Nephron progenitor cell (in vitro differentiated cells): Measurements from ENCODE around the gene MAP2K5.

Experiments used
- DNase-seq: peaks from one replicate; pipeline ENCODE4 v3.0.0; 2021
- H3K27ac Mint-ChIP-seq: 2 replicates; pipeline ENCODE4 v1.8.0; 2021; ENCODE audit warnings: mild to moderate bottlenecking, moderate library complexity, mixed read lengths
- H3K27me3 Mint-ChIP-seq: 2 replicates; pipeline ENCODE4 v1.8.0; 2021; ENCODE audit warnings: mild to moderate bottlenecking, low read depth, mixed read lengths; ENCODE audit not compliant: poor library complexity
- H3K36me3 Mint-ChIP-seq: 2 replicates; pipeline ENCODE4 v1.8.0; 2021; ENCODE audit warnings: low read depth, mixed read lengths
- H3K4me1 Mint-ChIP-seq: 2 replicates; pipeline ENCODE4 v1.8.0; 2021; ENCODE audit warnings: mixed read lengths
- H3K4me3 Mint-ChIP-seq: 2 replicates; pipeline ENCODE4 v1.8.0; 2021; ENCODE audit warnings: mild to moderate bottlenecking, moderate library complexity, mixed read lengths
- H3K9me3 Mint-ChIP-seq: 2 replicates; pipeline ENCODE4 v1.8.0; 2021; ENCODE audit warnings: mild to moderate bottlenecking, moderate library complexity, mixed read lengths
- TF ChIP-seq, protein P1 (sequence below): fragments of 200-600 bp; sonication (generic); IDR thresholded peaks from 2 replicates; pipeline ENCODE4 v1.5.0; 2021; ENCODE audit warnings: antibody characterized with exemption

The MAP2K5 gene

DNA sequence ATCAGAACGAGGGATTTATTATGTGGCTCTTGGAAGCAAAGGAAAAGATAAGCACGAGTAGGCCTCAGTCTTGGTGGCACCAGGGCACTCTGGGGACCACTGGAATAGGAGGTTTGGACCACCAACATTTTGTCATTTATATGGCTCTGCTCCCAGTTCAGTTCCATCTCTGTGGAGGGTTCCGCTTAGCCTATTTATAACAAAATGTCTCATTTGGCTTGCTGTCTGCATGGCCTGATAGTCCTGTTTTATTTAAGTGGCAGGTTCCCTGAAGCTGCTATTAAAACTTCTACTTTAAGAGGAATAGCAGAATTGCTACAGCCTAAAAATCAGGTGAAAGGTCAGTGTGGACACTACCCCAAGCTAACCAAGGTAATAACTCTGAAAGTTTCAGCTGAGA is 27.2 kb downstream of the MAP2K5 start:
- peak overlapping the region; percentile 24 for H3K27ac Mint-ChIP-seq
- peaks cover 54% of the 10 kb centered on the region for H3K4me1 Mint-ChIP-seq
- TF ChIP-seq, protein P1, sequence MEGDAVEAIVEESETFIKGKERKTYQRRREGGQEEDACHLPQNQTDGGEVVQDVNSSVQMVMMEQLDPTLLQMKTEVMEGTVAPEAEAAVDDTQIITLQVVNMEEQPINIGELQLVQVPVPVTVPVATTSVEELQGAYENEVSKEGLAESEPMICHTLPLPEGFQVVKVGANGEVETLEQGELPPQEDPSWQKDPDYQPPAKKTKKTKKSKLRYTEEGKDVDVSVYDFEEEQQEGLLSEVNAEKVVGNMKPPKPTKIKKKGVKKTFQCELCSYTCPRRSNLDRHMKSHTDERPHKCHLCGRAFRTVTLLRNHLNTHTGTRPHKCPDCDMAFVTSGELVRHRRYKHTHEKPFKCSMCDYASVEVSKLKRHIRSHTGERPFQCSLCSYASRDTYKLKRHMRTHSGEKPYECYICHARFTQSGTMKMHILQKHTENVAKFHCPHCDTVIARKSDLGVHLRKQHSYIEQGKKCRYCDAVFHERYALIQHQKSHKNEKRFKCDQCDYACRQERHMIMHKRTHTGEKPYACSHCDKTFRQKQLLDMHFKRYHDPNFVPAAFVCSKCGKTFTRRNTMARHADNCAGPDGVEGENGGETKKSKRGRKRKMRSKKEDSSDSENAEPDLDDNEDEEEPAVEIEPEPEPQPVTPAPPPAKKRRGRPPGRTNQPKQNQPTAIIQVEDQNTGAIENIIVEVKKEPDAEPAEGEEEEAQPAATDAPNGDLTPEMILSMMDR, result no peak
- H3K36me3 Mint-ChIP-seq, result peaks cover 41% of the 10 kb centered on the region
- no peaks in the 10 kb centered on the region for H3K27me3 Mint-ChIP-seq
- H3K9me3 Mint-ChIP-seq, result peaks cover 6% of the 10 kb centered on the region
- DNase-seq, result no peak
- H3K4me3 Mint-ChIP-seq, result no peak overlapping the region

DNA sequence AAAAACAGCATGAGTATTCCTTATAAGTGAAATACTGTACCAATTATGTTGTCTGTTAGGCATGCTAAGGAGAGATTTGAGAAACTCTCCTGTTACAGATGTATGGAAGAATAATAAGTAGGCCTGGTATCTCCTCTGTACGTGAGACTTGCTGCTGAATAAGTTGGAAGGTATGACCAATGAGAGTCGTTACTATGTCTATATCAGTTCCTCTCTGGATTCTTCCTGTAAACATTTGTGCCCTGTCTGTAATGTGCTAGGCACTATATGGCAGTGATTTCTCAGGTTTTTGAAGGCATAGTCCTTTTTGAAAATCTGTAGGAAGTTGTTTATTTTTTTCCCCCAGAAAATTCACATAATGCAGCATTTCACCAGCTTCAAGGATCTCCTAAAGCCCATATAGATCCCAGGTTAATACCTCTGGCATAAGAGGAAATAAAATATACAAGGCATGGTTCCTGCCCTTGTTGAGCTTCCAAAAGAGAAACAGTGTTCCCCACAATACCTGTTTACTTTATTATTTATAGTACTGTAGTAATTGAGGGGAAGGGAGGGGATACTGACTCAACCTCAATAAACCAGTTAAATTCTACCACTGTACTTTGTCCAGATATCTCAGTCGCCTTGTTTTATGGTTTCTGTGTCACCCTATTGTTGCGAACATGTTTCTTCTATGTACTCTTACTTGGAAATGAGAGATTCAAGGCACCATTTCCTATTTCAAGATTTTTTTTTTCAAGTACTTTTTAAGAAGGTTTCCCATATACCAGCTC is 28.6 kb downstream of the MAP2K5 start:
- peaks cover 68% of the 10 kb centered on the region for H3K4me1 Mint-ChIP-seq

DNA sequence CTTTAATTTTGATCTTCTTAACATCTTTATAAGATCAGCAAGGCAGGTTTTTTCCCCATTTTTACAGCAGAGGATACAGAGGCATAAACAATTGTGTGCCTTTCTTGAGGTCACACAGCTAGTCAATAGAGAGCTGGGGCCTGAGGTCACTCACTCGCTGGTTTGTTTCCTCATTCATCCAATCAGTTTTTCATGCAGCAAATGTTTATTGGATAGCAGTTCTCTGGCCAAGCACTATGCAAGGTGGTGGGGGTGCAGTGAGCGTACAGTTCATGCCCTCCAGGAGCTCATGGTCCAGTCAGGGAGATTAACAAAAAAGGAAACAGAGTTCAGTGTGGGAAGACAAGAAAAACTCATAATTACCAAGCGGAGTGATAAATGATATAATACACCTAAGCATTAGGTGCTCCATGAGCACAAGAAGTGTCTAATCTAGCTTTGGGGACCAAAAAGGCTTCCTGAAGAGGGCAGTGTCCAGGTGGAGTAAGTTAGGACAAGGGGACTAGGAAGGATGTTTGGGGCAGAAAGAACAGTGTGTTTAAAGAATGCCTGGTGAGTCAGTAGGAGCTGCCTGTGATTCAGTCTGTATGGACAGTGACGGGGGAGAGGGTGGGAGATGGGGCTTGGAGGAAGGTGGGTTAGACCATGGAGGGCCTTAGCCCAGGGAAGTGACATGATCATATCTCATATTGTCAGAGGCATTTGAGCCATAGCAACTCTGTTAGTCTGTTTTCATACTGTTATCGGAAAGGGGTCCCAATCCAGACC is 29.3 kb downstream of the MAP2K5 start:
- Mint-ChIP-seq H3K4me3 (no peak overlapping the region), H3K27ac (peak overlapping the region; percentile 40), H3K27me3 (no peaks in the 10 kb centered on the region), H3K9me3 (peaks cover 6% of the 10 kb centered on the region), H3K36me3 (peaks cover 28% of the 10 kb centered on the region), H3K4me1 (peaks cover 72% of the 10 kb centered on the region)
- TF ChIP-seq, protein P1, result no peak
- DNase-seq, result no peak

More for the DNA sequence above, 28.6 kb downstream of the MAP2K5 start:
- H3K36me3 Mint-ChIP-seq, result peaks cover 32% of the 10 kb centered on the region
- H3K27me3 Mint-ChIP-seq, result no peaks in the 10 kb centered on the region
- H3K27ac Mint-ChIP-seq, result no peak overlapping the region
- TF ChIP-seq, protein P1, result no peak
- H3K4me3 Mint-ChIP-seq, result no peak overlapping the region
- peaks cover 6% of the 10 kb centered on the region for H3K9me3 Mint-ChIP-seq
- DNase-seq, result no peak

DNA sequence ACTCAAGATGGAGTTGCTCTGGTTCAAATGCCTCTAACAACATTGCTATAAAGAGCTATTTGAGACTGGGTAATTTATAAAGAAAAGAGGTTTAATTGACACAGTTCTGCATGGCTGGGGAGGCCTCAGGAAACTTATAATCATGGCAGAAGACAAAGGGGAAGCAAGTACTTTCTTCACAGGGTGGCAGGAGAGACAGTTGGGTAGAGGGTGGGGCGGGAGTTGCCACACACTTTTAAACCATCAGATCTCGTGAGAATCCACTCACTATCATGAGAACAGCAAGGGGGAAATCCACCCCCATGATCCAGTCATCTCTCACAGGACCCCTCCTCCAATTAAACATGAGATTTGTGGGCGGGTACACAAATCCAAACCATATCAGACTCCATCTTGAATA is 30.7 kb downstream of the MAP2K5 start:
- peaks cover 74% of the 10 kb centered on the region for H3K4me1 Mint-ChIP-seq
- no peak overlapping the region for H3K4me3 Mint-ChIP-seq
- no peaks in the 10 kb centered on the region for H3K9me3 Mint-ChIP-seq
- peak overlapping the region; percentile 14 for H3K27ac Mint-ChIP-seq
- H3K36me3 Mint-ChIP-seq, result peaks cover 24% of the 10 kb centered on the region
- DNase-seq, result no peak
- TF ChIP-seq, protein P1, result no peak
- no peaks in the 10 kb centered on the region for H3K27me3 Mint-ChIP-seq

DNA sequence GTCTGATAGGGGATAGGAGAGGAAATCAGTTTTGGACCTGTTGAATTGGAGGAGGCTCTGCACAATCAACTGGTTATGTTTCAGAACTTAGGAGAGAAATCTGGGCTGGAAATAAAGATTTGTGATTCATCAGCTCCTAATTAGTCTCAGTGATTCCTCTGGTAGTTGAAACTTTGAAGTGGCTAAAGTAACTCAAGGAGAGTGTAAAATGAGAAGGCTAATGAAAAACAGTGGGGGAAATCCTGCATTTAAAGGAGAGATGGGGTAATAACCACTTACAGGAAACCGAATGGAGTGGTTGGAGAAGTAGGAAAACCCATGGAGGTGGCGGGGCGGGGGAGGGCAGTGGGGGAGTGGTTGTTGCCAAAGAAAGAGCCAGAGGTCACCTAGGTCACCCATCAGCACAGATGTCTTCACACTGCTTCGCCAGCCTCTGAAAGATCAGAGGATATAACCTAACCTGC is 32.6 kb downstream of the MAP2K5 start:
- DNase-seq, result peak; percentile 39
- peaks cover 14% of the 10 kb centered on the region for H3K36me3 Mint-ChIP-seq
- TF ChIP-seq, protein P1, result no peak
- peaks cover 64% of the 10 kb centered on the region for H3K4me1 Mint-ChIP-seq
- peak overlapping the region; percentile 99 for H3K27ac Mint-ChIP-seq
- H3K27me3 Mint-ChIP-seq, result no peaks in the 10 kb centered on the region
- peak overlapping the region; percentile 55 for H3K4me3 Mint-ChIP-seq
- H3K9me3 Mint-ChIP-seq, result no peaks in the 10 kb centered on the region
